IMR-90 (cell line): ENCODE measurements around the gene SDHA.

Source experiments
- CTCF ChIP-seq: conservative IDR thresholded peaks from 2 replicates; pipeline ENCODE4 v1.5.1; 2012; ENCODE audit warnings: mild to moderate bottlenecking, low read depth, low read length, improper control_type of control experiment
- MXI1 ChIP-seq: IDR thresholded peaks from 2 replicates; pipeline ENCODE4 v1.6.1; 2012; ENCODE audit warnings: low read depth, mild to moderate bottlenecking, low read length, moderate library complexity, borderline replicate concordance
- POLR2A ChIP-seq: IDR thresholded peaks from 2 replicates; pipeline ENCODE4 v1.6.1; 2012; ENCODE audit warnings: mild to moderate bottlenecking, low read depth, low read length

- TF ChIP-seq CTCF (no peak), POLR2A (no peak), MXI1 (no peak)
Observed at GRCh38 chr5:267716-268115, 49.6 kb downstream of the SDHA start.
